DOHH2 (cell line): ENCODE results near the gene MTARC1.

Source experiments
- H3F3A ChIP-seq: fragments of 200-600 bp; sonication (generic), shearing (Covaris generic); 2 replicates; pipeline ENCODE4 v1.6.0; 2016; ENCODE audit warnings: antibody characterized with exemption, mild to moderate bottlenecking; ENCODE audit not compliant: control insufficient read depth, insufficient read depth
- H3K27ac ChIP-seq: fragments of 200-600 bp; sonication (generic); 2 replicates; pipeline ENCODE4 v1.5.1; 2014; ENCODE audit warnings: low read depth, mild to moderate bottlenecking, low read length, moderate library complexity
- H3K27me3 ChIP-seq: fragments of 200-600 bp; sonication (generic); 2 replicates; pipeline ENCODE4 v1.6.1; 2014; ENCODE audit warnings: mild to moderate bottlenecking, low read length, mixed read lengths; ENCODE audit not compliant: control insufficient read depth
- H3K36me3 ChIP-seq: fragments of 200-600 bp; sonication (generic); 2 replicates; pipeline ENCODE4 v1.6.1; 2014; ENCODE audit warnings: mild to moderate bottlenecking, low read length, moderate library complexity, mixed read lengths; ENCODE audit not compliant: control insufficient read depth
- H3K4me1 ChIP-seq: fragments of 200-600 bp; sonication (generic); 2 replicates; pipeline ENCODE4 v1.6.1; 2014; ENCODE audit warnings: mild to moderate bottlenecking, low read length, mixed read lengths; ENCODE audit not compliant: control insufficient read depth
- H3K4me2 ChIP-seq: fragments of 200-600 bp; sonication (generic); 2 replicates; pipeline ENCODE4 v1.6.0; 2014; ENCODE audit warnings: mild to moderate bottlenecking, low read length, moderate library complexity
- H3K4me3 ChIP-seq: fragments of 200-600 bp; sonication (generic); 2 replicates; pipeline ENCODE4 v1.5.1; 2014; ENCODE audit warnings: mild to moderate bottlenecking, low read length, mixed read lengths
- H3K79me2 ChIP-seq: fragments of 200-600 bp; sonication (generic); 2 replicates; pipeline ENCODE4 v1.6.1; 2014; ENCODE audit warnings: mild to moderate bottlenecking, low read length, mixed read lengths; ENCODE audit not compliant: control insufficient read depth
- H3K9me2 ChIP-seq: fragments of 200-600 bp; sonication (generic); replicated peaks from 2 replicates; pipeline ENCODE4 v1.6.1; 2014; ENCODE audit warnings: mild to moderate bottlenecking, low read length, mixed read lengths; ENCODE audit not compliant: control insufficient read depth
- H3K9me3 ChIP-seq: fragments of 200-600 bp; sonication (generic); 2 replicates; pipeline ENCODE4 v1.6.1; 2014; ENCODE audit warnings: antibody characterized with exemption, low read length, mixed read lengths; ENCODE audit not compliant: control insufficient read depth, insufficient read depth
- H4K20me1 ChIP-seq: fragments of 200-600 bp; sonication (generic); 2 replicates; pipeline ENCODE4 v1.6.0; 2014; ENCODE audit warnings: low read depth, mild to moderate bottlenecking, antibody characterized with exemption, low read length, moderate library complexity; ENCODE audit not compliant: control insufficient read depth, insufficient read depth
- EZH2phosphoT487 ChIP-seq: fragments of 200-600 bp; sonication (generic); IDR thresholded peaks from 2 replicates; pipeline ENCODE4 v1.6.1; 2017; ENCODE audit warnings: borderline replicate concordance, mild to moderate bottlenecking, antibody characterized with exemption, low read length, moderate library complexity, mixed read lengths
- TF ChIP-seq, protein P1 (sequence below): fragments of 200-600 bp; sonication (generic); IDR thresholded peaks from one replicate; pipeline ENCODE4 v1.5.1; 2014; ENCODE audit warnings: antibody characterized with exemption, mild to moderate bottlenecking, low read depth, low read length; ENCODE audit not compliant: poor library complexity, severe bottlenecking

Gene MTARC1

DNA sequence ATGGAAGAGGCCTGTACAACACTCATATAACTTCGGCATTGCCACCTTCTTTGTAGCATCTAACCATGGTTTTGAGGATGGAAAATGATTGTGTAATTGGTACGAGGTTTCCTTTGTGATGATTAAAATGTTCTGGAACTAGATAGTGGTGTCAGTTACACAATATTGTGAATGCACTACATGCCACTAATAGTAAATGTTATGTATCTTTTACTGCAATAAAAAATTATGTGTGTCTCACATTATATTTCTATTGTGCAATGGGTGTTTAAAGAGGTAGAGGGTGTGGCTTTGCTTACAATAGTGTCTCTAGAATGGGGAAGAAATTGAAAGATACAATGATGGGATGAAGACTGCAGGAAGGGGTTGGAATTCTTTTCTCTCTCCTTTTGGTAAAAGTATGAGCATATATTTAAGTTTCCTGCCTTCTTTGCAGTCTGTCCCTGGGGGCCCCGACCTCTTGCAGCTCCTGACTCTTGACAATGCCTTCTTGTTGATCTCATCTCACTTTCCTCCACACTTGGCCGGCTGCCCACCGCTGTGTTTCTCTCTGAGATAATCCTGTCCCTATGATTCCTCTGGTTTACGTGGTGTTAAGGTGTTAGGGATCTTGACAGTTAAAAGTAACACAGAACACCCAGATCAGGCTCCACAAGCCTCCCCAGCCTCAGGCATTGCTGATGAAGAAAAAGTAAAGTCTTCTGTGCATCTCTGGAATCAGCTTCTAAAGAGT is 39.3 kb downstream of the MTARC1 start:
- Histone ChIP-seq H3K9me3 (no peaks in the 10 kb centered on the region), H3K27me3 (no peaks in the 10 kb centered on the region), H3K27ac (no peak overlapping the region), H4K20me1 (no peaks in the 10 kb centered on the region), H3K36me3 (no peaks in the 10 kb centered on the region), H3K79me2 (no peaks in the 10 kb centered on the region), H3K4me1 (no peaks in the 10 kb centered on the region), H3K9me2 (no peaks in the 10 kb centered on the region), H3F3A (no peaks in the 10 kb centered on the region), H3K4me3 (no peak overlapping the region), H3K4me2 (no peak overlapping the region)
- no peak for TF ChIP-seq EZH2phosphoT487

DNA sequence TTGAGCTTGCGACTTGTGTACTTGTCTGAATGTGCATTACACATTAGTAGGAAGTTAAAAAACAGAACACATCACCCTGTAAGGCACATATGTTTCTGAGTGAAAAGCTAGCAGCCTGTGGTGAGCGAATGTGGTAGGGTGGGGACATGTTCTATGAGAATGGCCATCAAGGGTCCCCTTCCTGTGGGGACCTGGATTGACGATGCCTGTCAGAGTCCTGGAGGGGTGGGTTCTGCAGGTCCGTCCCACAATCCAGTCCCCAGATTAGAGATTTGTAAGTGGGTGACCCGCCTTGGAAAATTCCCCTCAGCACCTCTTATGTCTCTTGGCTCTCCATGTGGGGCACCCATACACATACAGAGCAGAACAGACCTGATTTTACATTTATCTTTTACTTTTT is 40.0 kb downstream of the MTARC1 start:
- H3K27me3 ChIP-seq, result no peaks in the 10 kb centered on the region
- H3K4me2 ChIP-seq, result no peak overlapping the region
- H4K20me1 ChIP-seq, result no peaks in the 10 kb centered on the region
- H3K27ac ChIP-seq, result no peak overlapping the region
- H3K4me3 ChIP-seq, result no peak overlapping the region
- TF ChIP-seq EZH2phosphoT487, result no peak
- TF ChIP-seq, protein P1, sequence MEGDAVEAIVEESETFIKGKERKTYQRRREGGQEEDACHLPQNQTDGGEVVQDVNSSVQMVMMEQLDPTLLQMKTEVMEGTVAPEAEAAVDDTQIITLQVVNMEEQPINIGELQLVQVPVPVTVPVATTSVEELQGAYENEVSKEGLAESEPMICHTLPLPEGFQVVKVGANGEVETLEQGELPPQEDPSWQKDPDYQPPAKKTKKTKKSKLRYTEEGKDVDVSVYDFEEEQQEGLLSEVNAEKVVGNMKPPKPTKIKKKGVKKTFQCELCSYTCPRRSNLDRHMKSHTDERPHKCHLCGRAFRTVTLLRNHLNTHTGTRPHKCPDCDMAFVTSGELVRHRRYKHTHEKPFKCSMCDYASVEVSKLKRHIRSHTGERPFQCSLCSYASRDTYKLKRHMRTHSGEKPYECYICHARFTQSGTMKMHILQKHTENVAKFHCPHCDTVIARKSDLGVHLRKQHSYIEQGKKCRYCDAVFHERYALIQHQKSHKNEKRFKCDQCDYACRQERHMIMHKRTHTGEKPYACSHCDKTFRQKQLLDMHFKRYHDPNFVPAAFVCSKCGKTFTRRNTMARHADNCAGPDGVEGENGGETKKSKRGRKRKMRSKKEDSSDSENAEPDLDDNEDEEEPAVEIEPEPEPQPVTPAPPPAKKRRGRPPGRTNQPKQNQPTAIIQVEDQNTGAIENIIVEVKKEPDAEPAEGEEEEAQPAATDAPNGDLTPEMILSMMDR, result no peak
- no peaks in the 10 kb centered on the region for H3K79me2 ChIP-seq
- H3K4me1 ChIP-seq, result no peaks in the 10 kb centered on the region
- no peaks in the 10 kb centered on the region for H3K9me3 ChIP-seq
- no peaks in the 10 kb centered on the region for H3F3A ChIP-seq
- no peaks in the 10 kb centered on the region for H3K9me2 ChIP-seq
- no peaks in the 10 kb centered on the region for H3K36me3 ChIP-seq

DNA sequence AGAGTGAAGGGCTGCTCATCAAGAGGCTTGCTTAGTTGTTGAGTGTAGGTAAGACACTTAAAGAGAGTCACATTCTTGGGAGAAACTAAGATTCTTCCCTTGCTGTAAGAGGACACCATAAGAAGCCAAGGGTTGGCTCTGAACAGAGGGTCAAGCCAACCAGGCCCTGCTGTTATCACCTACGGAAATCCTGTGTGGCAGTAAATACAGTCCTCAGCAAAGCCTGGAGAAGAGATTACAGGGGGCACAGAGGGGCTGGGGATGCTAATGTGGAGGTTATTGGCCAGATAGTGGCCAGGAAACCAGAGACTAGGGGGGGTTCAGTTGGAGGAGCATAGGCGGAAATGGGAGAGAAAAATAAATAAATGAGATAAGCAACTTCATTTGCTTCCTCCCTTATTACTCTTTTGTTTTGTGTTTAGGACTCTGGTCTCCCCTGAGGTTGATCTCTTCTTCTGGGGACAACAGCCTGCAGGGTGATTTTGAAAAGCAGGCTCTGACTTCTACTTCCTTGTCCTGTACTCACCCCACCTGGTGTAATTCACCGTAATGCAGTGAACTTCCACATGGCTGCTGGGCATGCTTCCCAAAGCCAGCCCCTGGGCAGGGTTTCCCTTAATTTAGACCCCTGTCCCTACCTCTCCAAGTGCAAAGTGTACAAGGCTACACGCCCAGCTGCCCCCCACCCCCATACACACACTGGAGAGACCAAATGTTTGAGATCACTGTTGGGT is 40.9 kb downstream of the MTARC1 start:
- Histone ChIP-seq H3K9me2 (no peaks in the 10 kb centered on the region), H3F3A (no peaks in the 10 kb centered on the region), H4K20me1 (no peaks in the 10 kb centered on the region), H3K4me3 (no peak overlapping the region), H3K4me1 (no peaks in the 10 kb centered on the region), H3K27me3 (no peaks in the 10 kb centered on the region), H3K79me2 (no peaks in the 10 kb centered on the region), H3K9me3 (no peaks in the 10 kb centered on the region), H3K4me2 (no peak overlapping the region), H3K27ac (no peak overlapping the region), H3K36me3 (no peaks in the 10 kb centered on the region)
- TF ChIP-seq, protein P1, result no peak
- no peak for TF ChIP-seq EZH2phosphoT487

DNA sequence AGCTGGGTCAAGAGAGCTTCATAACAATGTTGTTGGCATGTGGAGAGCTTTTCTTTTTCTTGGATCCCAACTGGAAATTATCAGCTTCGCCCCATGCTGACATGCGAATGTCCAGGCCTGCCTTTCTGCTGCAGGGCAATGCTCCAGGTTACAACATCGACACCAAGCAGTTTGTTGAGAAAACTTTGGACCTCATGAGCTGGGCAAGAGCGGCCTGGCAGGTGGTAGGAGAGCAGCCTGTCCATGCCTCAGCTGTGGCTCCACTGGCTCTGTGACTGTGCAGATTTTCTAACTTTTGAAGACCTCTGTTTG is 41.4 kb downstream of the MTARC1 start:
- no peaks in the 10 kb centered on the region for H3K79me2 ChIP-seq
- H3F3A ChIP-seq, result no peaks in the 10 kb centered on the region
- H4K20me1 ChIP-seq, result no peaks in the 10 kb centered on the region
- H3K9me2 ChIP-seq, result no peaks in the 10 kb centered on the region
- no peaks in the 10 kb centered on the region for H3K9me3 ChIP-seq
- no peaks in the 10 kb centered on the region for H3K4me1 ChIP-seq
- no peak overlapping the region for H3K4me2 ChIP-seq
- H3K4me3 ChIP-seq, result no peak overlapping the region
- no peaks in the 10 kb centered on the region for H3K27me3 ChIP-seq
- H3K27ac ChIP-seq, result no peak overlapping the region
- no peak for TF ChIP-seq EZH2phosphoT487
- TF ChIP-seq, protein P1, result no peak
- H3K36me3 ChIP-seq, result no peaks in the 10 kb centered on the region
